ENCODE measurements around the gene ABI2. TPM values are rescaled to one million over a fixed set of nuclear protein-coding genes. Genes with fewer than 3 reads are reported as not detected.
"Not testable (repeated sequence)": the region's sequence is repeated elsewhere in the genome, so short reads cannot be mapped to it uniquely, and the experiment has no call there.

Gene ABI2
- polyA plus RNA-seq (2013, experiment 1 of 2; ENCODE audit: insufficient read length), result 59.2 TPM
- polyA plus RNA-seq (2013, experiment 2 of 2; ENCODE audit: insufficient read length), result 60.8 TPM

GRCh38 chr2:203327901-203328759 is at the start of gene ABI2:
Gene ABI2, plus strand, starts transcription at chr2:203328394. Its CDS starts 121 bp downstream, at chr2:203328515.
- DNase-seq, result peak; percentile 87

- DNase-seq, result no peak
Observed at GRCh38 chr2:203279288-203279687, 48.9 kb upstream of the ABI2 start.

- DNase-seq, result peak; percentile 68
Observed at GRCh38 chr2:203280428-203281064, 47.6 kb upstream of the ABI2 start.

GRCh38 chr2:203282101-203282500 is 46.1 kb upstream of the ABI2 start:
- DNase-seq, result no peak

- no peak for DNase-seq
Observed at GRCh38 chr2:203286532-203286931, 41.7 kb upstream of the ABI2 start.

- DNase-seq, result no peak
Observed at GRCh38 chr2:203301667-203302066, 26.5 kb upstream of the ABI2 start.

- not testable (repeated sequence) for DNase-seq
Observed at GRCh38 chr2:203302586-203302985, 25.6 kb upstream of the ABI2 start.

GRCh38 chr2:203310688-203311436 is 17.3 kb upstream of the ABI2 start:
- DNase-seq, result no peak

GRCh38 chr2:203326356-203326755 is 1.8 kb upstream of the ABI2 start:
- DNase-seq, result no peak

GRCh38 chr2:203327582-203327900 is 653 bp upstream of the ABI2 start:
- DNase-seq, result no peak

- DNase-seq, result peak; percentile 24
Observed at GRCh38 chr2:203328760-203329540, 756 bp downstream of the ABI2 start.

GRCh38 chr2:203330434-203330833 is 2.2 kb downstream of the ABI2 start:
- DNase-seq, result peak; percentile 46

- no peak for DNase-seq
Observed at GRCh38 chr2:203338322-203338721, 10.1 kb downstream of the ABI2 start.

- DNase-seq, result peak; percentile 64
Observed at GRCh38 chr2:203340791-203341487, 12.7 kb downstream of the ABI2 start.

GRCh38 chr2:203341741-203342310 is 13.6 kb downstream of the ABI2 start:
- no peak for DNase-seq

GRCh38 chr2:203342374-203342773 is 14.2 kb downstream of the ABI2 start:
- not testable (repeated sequence) for DNase-seq

GRCh38 chr2:203344667-203345066 is 16.5 kb downstream of the ABI2 start:
- DNase-seq, result no peak

GRCh38 chr2:203346612-203347011 is 18.4 kb downstream of the ABI2 start:
- no peak for DNase-seq

GRCh38 chr2:203347375-203347774 is 19.2 kb downstream of the ABI2 start:
- DNase-seq, result no peak

GRCh38 chr2:203352604-203353255 is 24.5 kb downstream of the ABI2 start:
- no peak for DNase-seq

- no peak for DNase-seq
Observed at GRCh38 chr2:203354966-203355365, 26.8 kb downstream of the ABI2 start.

Measured in fibroblast of skin of abdomen (primary cell).